PFSK-1 (cell line): ENCODE data around the gene RAMAC.

Experiments used
- FOXP2 ChIP-seq: optimal IDR thresholded peaks from 2 replicates; pipeline ENCODE3; 2011; ENCODE audit warnings: borderline replicate concordance, control low read depth, inconsistent platforms; ENCODE audit not compliant: insufficient read depth; ENCODE audit errors: extremely low read length, extremely low read depth
- POLR2AphosphoS5 ChIP-seq: IDR thresholded peaks from 2 replicates; pipeline ENCODE4 v1.6.1; 2012; ENCODE audit warnings: low read depth, mild to moderate bottlenecking, control low read depth, low read length, moderate library complexity
- REST ChIP-seq, 2 experiments: IDR thresholded peaks; 2 replicates each; pipeline versions ENCODE4 v1.6.1 to v1.8.0; 2011 to 2012; ENCODE audit warnings: low read depth in 2 of 2, low read length in 2 of 2, control low read depth in 1 of 2, inconsistent platforms in 1 of 2, mild to moderate bottlenecking in 1 of 2, moderate library complexity in 1 of 2; ENCODE audit not compliant: insufficient read depth in 1 of 2
- SIN3A ChIP-seq: IDR thresholded peaks from 2 replicates; pipeline ENCODE4 v1.6.1; 2012; ENCODE audit warnings: mild to moderate bottlenecking, low read length, moderate library complexity, borderline replicate concordance; ENCODE audit not compliant: insufficient read depth
- TAF1 ChIP-seq: IDR thresholded peaks from 2 replicates; pipeline ENCODE4 v1.6.1; 2012; ENCODE audit warnings: low read length, control low read depth, borderline replicate concordance; ENCODE audit not compliant: insufficient read depth

The RAMAC gene

GRCh38 chr15:82958638-82959037, 27.4 kb upstream of the RAMAC start:
- TF ChIP-seq REST (IDR thresholded peaks at IDR 0.05; ENCODE audit: insufficient read depth in 1 of 2, low read depth in 2 of 2, low read length in 2 of 2) (no peak), TAF1 (no peak), FOXP2 (no peak), SIN3A (no peak), POLR2AphosphoS5 (no peak)

- no peak for TF ChIP-seq POLR2AphosphoS5
- TF ChIP-seq TAF1, result no peak
- TF ChIP-seq SIN3A, result no peak
- TF ChIP-seq FOXP2, result no peak
- TF ChIP-seq REST (IDR thresholded peaks at IDR 0.05; ENCODE audit: insufficient read depth in 1 of 2, low read depth in 2 of 2, low read length in 2 of 2), result no peak
These were observed 26.6 kb upstream of the RAMAC start for GRCh38 chr15:82959423-82959822.

- TF ChIP-seq REST (IDR thresholded peaks at IDR 0.05; ENCODE audit: insufficient read depth in 1 of 2, low read depth in 2 of 2, low read length in 2 of 2), result no peak
- TF ChIP-seq TAF1, result no peak
- TF ChIP-seq POLR2AphosphoS5, result no peak
- no peak for TF ChIP-seq FOXP2
- no peak for TF ChIP-seq SIN3A
These were observed 25.2 kb upstream of the RAMAC start for GRCh38 chr15:82960766-82961165.

- TF ChIP-seq SIN3A, result no peak
These were observed 22.3 kb upstream of the RAMAC start for GRCh38 chr15:82963471-82964341.

GRCh38 chr15:82964890-82965289, 21.1 kb upstream of the RAMAC start:
- TF ChIP-seq TAF1 (no peak), FOXP2 (no peak), REST (IDR thresholded peaks at IDR 0.05; ENCODE audit: insufficient read depth in 1 of 2, low read depth in 2 of 2, low read length in 2 of 2) (no peak), SIN3A (no peak), POLR2AphosphoS5 (no peak)
